NCI-H2029 treated with DMSO at 0.1 percent for 48 hours (cell line): ENCODE measurements around the gene TCEAL5.
"Not testable (repeated sequence)": the region's sequence is repeated elsewhere in the genome, so short reads cannot be mapped to it uniquely, and the experiment has no call there.

ENCODE experiments used
- DNase-seq: peaks from one replicate; lab custom pipeline; 2025; lab: John Stamatoyannopoulos, UW

The TCEAL5 gene

DNA sequence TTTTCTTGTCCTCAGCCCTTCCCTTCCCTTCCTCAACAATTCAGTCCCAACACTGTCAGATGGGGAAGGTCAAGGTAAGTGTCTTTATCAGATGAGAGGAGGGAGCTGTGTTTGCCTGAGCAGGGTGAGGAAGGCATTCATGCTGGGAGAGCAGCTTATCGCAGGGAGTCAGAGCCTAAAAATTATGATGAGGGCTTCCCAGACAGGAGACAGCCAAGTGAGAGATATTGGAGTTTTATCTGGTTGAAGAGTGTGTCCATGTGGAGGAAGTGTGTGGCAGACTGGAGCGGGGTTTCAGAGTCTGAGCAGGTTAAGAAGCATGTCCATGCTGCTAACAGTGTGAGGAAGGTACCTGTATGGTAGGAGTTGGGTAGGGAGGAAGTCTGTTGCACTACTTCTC lies 43.3 kb downstream of the TCEAL5 start:
- no peak for DNase-seq

DNA sequence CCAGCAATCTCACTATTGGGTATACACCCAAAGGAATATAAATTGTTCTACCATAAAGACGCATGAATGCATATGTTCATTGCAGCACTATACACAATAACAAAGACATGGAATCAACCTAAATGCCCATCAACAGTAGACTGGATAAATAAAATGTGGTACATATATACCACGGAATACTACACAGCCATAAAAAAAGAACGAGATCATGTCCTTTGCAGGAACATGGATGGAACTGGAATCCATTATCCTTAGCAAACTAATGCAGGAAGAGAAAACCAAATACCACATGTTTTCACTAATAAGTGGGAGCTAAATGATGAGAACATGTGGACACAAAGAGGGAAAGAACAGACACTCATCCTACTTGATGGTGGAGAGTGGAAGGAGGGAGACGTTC lies 50.6 kb downstream of the TCEAL5 start:
- DNase-seq, result not testable (repeated sequence)
